ENCODE measurements around the gene SCN5A. TPM values are rescaled to one million over a fixed set of nuclear protein-coding genes. Genes with fewer than 3 reads are reported as not detected.

The SCN5A gene
- total RNA-seq, 1 donor from 2014 or later, result not detected

GRCh38 chr3:38602576-38603250 lies 46.8 kb downstream of the SCN5A start:
- intact Hi-C loops (cut with micrococcal nuclease), result no loop called here

GRCh38 chr3:38601956-38602550 lies 47.4 kb downstream of the SCN5A start:
- intact Hi-C loops (cut with micrococcal nuclease), result no loop called here

GRCh38 chr3:38600551-38600950 lies 48.9 kb downstream of the SCN5A start:
- intact Hi-C loops (cut with micrococcal nuclease), result no loop called here

GRCh38 chr3:38599886-38600285 lies 49.6 kb downstream of the SCN5A start:
- intact Hi-C loops (cut with micrococcal nuclease), result no loop called here

GRCh38 chr3:38598791-38599190 lies 50.7 kb downstream of the SCN5A start:
- intact Hi-C loops (cut with micrococcal nuclease), result no loop called here

- intact Hi-C loops (cut with micrococcal nuclease), result no loop called here
Observed at GRCh38 chr3:38597502-38598060, 51.9 kb downstream of the SCN5A start.

GRCh38 chr3:38595393-38595792 lies 54.1 kb downstream of the SCN5A start:
- intact Hi-C loops (cut with micrococcal nuclease), result no loop called here

- intact Hi-C loops (cut with micrococcal nuclease), result no loop called here
Observed at GRCh38 chr3:38590521-38590920, 59.0 kb downstream of the SCN5A start.

GRCh38 chr3:38588995-38589937 lies 60.2 kb downstream of the SCN5A start:
- intact Hi-C loops (cut with micrococcal nuclease), result no loop called here

GRCh38 chr3:38588371-38588971 lies 61.0 kb downstream of the SCN5A start:
- intact Hi-C loops (cut with micrococcal nuclease), result no loop called here

- intact Hi-C loops (cut with micrococcal nuclease), result no loop called here
Observed at GRCh38 chr3:38587548-38588131, 61.8 kb downstream of the SCN5A start.

GRCh38 chr3:38586546-38587520 lies 62.7 kb downstream of the SCN5A start:
- intact Hi-C loops (cut with micrococcal nuclease), result no loop called here

GRCh38 chr3:38585791-38586420 lies 63.6 kb downstream of the SCN5A start:
- intact Hi-C loops (cut with micrococcal nuclease), result no loop called here

- intact Hi-C loops (cut with micrococcal nuclease), result no loop called here
Observed at GRCh38 chr3:38583688-38584087, 65.8 kb downstream of the SCN5A start.

GRCh38 chr3:38582941-38583645 lies 66.4 kb downstream of the SCN5A start:
- intact Hi-C loops (cut with micrococcal nuclease), result no loop called here

- intact Hi-C loops (cut with micrococcal nuclease), result no loop called here
Observed at GRCh38 chr3:38582316-38582715, 67.2 kb downstream of the SCN5A start.

- intact Hi-C loops (cut with micrococcal nuclease), result no loop called here
Observed at GRCh38 chr3:38581774-38582173, 67.7 kb downstream of the SCN5A start.

- intact Hi-C loops (cut with micrococcal nuclease), result no loop called here
Observed at GRCh38 chr3:38580450-38581382, 68.8 kb downstream of the SCN5A start.

All from T-helper 1 cell treated with Interleukin-12 subunit alpha and Interleukin-12 subunit beta and Interleukin-4 antibody, amounts not matched to agents 30 ng/mL and 1 ng/mL, for 36 hours (primary cell).